ENCODE measurements around the gene FTCDNL1.

FTCDNL1 gene

GRCh38 chr2:199791326-199791725 lies 59.7 kb downstream of the FTCDNL1 start:
- no peak for DNase-seq (ENCODE audit: low spot score)

GRCh38 chr2:199784512-199784911 lies 66.5 kb downstream of the FTCDNL1 start:
- no peak for DNase-seq (ENCODE audit: low spot score)

- no peak for DNase-seq (ENCODE audit: low spot score)
Measured at GRCh38 chr2:199779589-199779988, 71.4 kb downstream of the FTCDNL1 start.

GRCh38 chr2:199778655-199779054 lies 72.3 kb downstream of the FTCDNL1 start:
- DNase-seq (ENCODE audit: low spot score): no peak

- DNase-seq (ENCODE audit: low spot score): no peak
Measured at GRCh38 chr2:199777916-199778315, 73.1 kb downstream of the FTCDNL1 start.

- DNase-seq (ENCODE audit: low spot score): no peak
Measured at GRCh38 chr2:199777315-199777714, 73.7 kb downstream of the FTCDNL1 start.

- no peak for DNase-seq (ENCODE audit: low spot score)
Measured at GRCh38 chr2:199775267-199775666, 75.7 kb downstream of the FTCDNL1 start.

GRCh38 chr2:199772035-199772976 lies 78.7 kb downstream of the FTCDNL1 start:
- no peak for DNase-seq (ENCODE audit: low spot score)

- DNase-seq (ENCODE audit: low spot score): no peak
Measured at GRCh38 chr2:199770716-199771115, 80.3 kb downstream of the FTCDNL1 start.

GRCh38 chr2:199765646-199766045 lies 85.3 kb downstream of the FTCDNL1 start:
- DNase-seq (ENCODE audit: low spot score): no peak

- no peak for DNase-seq (ENCODE audit: low spot score)
Measured at GRCh38 chr2:199764273-199764800, 86.7 kb downstream of the FTCDNL1 start.

- DNase-seq (ENCODE audit: low spot score): no peak
Measured at GRCh38 chr2:199762963-199763362, 88.0 kb downstream of the FTCDNL1 start.

- DNase-seq (ENCODE audit: low spot score): no peak
Measured at GRCh38 chr2:199760574-199760973, 90.4 kb downstream of the FTCDNL1 start.

- peak; percentile 61 for DNase-seq (ENCODE audit: low spot score)
Measured at GRCh38 chr2:199757233-199757870, 93.6 kb downstream of the FTCDNL1 start.

GRCh38 chr2:199756743-199757142 lies 94.2 kb downstream of the FTCDNL1 start:
- DNase-seq (ENCODE audit: low spot score): no peak

GRCh38 chr2:199756211-199756610 lies 94.8 kb downstream of the FTCDNL1 start:
- DNase-seq (ENCODE audit: low spot score): no peak

- DNase-seq (ENCODE audit: low spot score): no peak
Measured at GRCh38 chr2:199754766-199755165, 96.2 kb downstream of the FTCDNL1 start.

- no peak for DNase-seq (ENCODE audit: low spot score)
Measured at GRCh38 chr2:199751492-199752120, 99.4 kb downstream of the FTCDNL1 start.

GRCh38 chr2:199749571-199749970 lies 101.4 kb downstream of the FTCDNL1 start:
- DNase-seq (ENCODE audit: low spot score): no peak

GRCh38 chr2:199744724-199745123 lies 106.3 kb downstream of the FTCDNL1 start:
- no peak for DNase-seq (ENCODE audit: low spot score)

GRCh38 chr2:199744260-199744659 lies 106.7 kb downstream of the FTCDNL1 start:
- no peak for DNase-seq (ENCODE audit: low spot score)

- DNase-seq (ENCODE audit: low spot score): no peak
Measured at GRCh38 chr2:199743415-199744120, 107.4 kb downstream of the FTCDNL1 start.
